GM12801 (cell line): ENCODE data around the gene FLRT3.

ENCODE experiments used
- CTCF ChIP-seq: IDR thresholded peaks from one replicate; pipeline ENCODE4 v1.5.1; 2011; ENCODE audit warnings: control low read depth; ENCODE audit not compliant: insufficient read length; ENCODE audit errors: extremely low read depth

The FLRT3 gene

GRCh38 chr20:14303106-14303505 lies 34.3 kb downstream of the FLRT3 start:
- no peak for TF ChIP-seq CTCF

- no peak for TF ChIP-seq CTCF
These were observed 37.6 kb downstream of the FLRT3 start for GRCh38 chr20:14299831-14300230.

DNA sequence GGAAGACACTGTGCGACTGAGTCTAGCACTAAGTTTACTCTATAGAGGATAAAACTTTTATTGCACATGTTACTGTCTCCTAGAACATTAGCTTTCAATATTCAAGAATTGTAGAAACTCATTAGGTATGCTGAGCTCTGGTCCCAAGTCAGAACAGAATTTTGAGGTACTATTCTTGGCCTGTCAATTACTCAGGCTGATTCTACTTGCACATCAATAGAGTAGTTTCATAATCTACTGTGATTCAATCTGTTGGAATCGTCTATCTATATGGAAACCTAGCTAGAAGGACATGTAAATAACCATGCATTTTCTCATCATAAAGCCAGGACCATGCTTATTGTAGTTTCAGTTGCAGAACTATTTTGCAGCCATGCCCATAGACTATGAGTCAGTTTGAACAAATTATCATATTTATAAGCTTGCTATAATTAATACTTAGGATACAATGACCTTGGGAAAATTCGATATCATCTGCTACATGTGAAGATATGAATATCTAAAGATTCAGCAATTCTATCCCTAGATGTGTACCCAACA lies 41.6 kb downstream of the FLRT3 start:
- no peak for TF ChIP-seq CTCF

DNA sequence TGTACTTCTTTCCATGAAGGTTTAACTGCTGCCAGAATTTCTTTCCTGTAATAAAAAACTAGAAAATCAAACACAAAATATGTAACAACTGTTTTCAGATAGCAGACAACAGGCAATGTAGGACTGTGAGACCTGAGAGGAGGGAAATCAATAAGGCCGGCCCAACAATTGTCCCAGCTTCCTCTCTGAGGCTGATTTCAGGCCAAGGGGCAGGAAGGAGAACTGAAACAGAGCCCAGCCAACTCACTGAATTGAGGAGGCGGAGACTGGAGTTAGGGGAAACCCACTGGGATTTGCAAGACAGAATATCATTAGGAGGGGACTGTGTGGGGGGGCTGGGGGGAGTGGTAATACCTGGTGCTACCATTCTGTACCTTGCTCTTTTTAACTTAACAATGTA lies 42.2 kb downstream of the FLRT3 start:
- no peak for TF ChIP-seq CTCF

- no peak for TF ChIP-seq CTCF
These were observed 45.9 kb downstream of the FLRT3 start for GRCh38 chr20:14291502-14291901.

- no peak for TF ChIP-seq CTCF
These were observed 48.8 kb downstream of the FLRT3 start for GRCh38 chr20:14288341-14289330.

GRCh38 chr20:14284443-14284842 lies 53.0 kb downstream of the FLRT3 start:
- TF ChIP-seq CTCF, result no peak
